Stimulated activated CD4-positive, alpha-beta T cell treated with anti-CD3 and anti-CD28 coated beads, Interleukin-1b, Interleukin-23, amount 100 ng/mL, for 1 hour (primary cell): ENCODE results near the gene SPATA13.
"Not testable (repeated sequence)": the region's sequence is repeated elsewhere in the genome, so short reads cannot be mapped to it uniquely, and the experiment has no call there.

Experiments
- DNase-seq, 2 donors: peaks; one replicate each; pipeline ENCODE4 v3.0.0-alpha.2; 2020; ENCODE audit warnings: low read depth in 2 of 2

SPATA13 gene

GRCh38 chr13:24313439-24313838 lies 152.9 kb downstream of the SPATA13 start:
- DNase-seq: no peak

- DNase-seq: not testable (repeated sequence)
Observed at GRCh38 chr13:24317835-24318234, 157.3 kb downstream of the SPATA13 start.

DNA sequence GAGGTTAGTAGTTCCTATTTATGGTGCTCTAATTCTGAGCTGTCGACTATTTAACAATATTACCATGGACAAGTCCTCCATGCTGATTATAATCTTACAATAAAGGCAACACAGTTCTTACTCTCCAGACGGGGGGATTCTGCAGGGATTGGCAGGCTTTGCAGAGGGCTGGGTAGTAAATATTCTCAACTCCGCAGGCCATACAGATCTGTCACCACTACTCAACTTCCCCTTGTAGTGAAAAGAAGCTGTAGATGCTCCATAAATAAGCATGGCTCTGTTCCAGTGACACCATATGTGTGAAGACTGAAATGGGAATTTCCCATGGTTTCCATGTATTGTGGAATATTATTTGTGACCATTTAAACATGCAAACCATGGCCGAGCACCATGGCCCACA lies 158.4 kb downstream of the SPATA13 start:
- DNase-seq: not testable (repeated sequence)

- not testable (repeated sequence) for DNase-seq
Observed at GRCh38 chr13:24319641-24320040, 159.1 kb downstream of the SPATA13 start.

DNA sequence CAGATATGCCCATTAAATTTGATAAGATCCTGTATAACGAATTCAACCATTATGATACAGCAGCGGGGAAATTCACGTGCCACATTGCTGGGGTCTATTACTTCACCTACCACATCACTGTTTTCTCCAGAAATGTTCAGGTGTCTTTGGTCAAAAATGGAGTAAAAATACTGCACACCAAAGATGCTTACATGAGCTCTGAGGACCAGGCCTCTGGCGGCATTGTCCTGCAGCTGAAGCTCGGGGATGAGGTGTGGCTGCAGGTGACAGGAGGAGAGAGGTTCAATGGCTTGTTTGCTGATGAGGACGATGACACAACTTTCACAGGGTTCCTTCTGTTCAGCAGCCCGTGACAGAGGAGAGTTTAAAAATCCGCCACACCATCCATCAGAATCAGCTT lies 160.9 kb downstream of the SPATA13 start:
- not testable (repeated sequence) for DNase-seq

GRCh38 chr13:24322470-24322869 lies 161.9 kb downstream of the SPATA13 start:
- not testable (repeated sequence) for DNase-seq

GRCh38 chr13:24323036-24323738 lies 162.7 kb downstream of the SPATA13 start:
- no peak for DNase-seq

DNA sequence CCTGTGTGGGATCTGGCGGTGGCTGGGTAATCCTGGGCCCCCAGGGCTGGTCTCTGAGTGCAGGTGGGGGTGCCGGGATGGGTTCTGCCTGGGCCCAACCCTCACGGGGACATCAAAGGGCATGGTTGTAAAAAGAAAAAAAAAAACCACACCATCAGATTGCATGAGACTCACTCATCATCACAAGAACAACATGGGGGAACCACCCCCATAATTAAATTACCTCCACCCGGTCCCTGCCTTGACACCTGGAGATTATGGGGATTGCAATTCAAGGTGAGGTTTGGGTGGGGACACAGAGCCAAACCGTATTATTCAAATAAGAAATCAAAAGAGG lies 163.2 kb downstream of the SPATA13 start:
- no peak for DNase-seq

DNA sequence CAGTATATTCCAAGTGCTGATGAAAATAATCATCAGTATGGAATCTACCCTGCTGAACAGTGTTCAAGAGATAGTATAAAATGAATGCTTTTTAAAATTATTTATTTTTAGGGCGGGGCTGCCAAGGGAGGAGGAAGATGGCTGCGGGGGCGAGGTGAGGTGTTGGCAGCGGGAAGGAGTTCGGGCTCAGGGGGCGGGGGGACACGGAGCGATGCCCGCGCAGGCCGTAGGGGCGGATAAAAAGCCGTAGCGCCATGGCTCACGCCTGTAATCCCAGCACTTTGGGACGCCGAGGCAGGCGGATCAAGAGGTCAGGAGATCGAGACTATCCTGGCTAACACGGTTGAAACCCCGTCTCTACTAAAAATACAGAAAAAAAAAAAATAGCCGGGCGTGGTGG lies 167.1 kb downstream of the SPATA13 start:
- DNase-seq: not testable (repeated sequence)

GRCh38 chr13:24328145-24328544 lies 167.6 kb downstream of the SPATA13 start:
- no peak for DNase-seq

GRCh38 chr13:24338721-24339120 lies 178.2 kb downstream of the SPATA13 start:
- no peak for DNase-seq

- DNase-seq: no peak
Observed at GRCh38 chr13:24339937-24340607, 179.6 kb downstream of the SPATA13 start.

- no peak for DNase-seq
Observed at GRCh38 chr13:24340608-24340955, 180.1 kb downstream of the SPATA13 start.

GRCh38 chr13:24341439-24341838 lies 180.9 kb downstream of the SPATA13 start:
- no peak for DNase-seq

- no peak for DNase-seq
Observed at GRCh38 chr13:24348385-24348784, 187.9 kb downstream of the SPATA13 start.

DNA sequence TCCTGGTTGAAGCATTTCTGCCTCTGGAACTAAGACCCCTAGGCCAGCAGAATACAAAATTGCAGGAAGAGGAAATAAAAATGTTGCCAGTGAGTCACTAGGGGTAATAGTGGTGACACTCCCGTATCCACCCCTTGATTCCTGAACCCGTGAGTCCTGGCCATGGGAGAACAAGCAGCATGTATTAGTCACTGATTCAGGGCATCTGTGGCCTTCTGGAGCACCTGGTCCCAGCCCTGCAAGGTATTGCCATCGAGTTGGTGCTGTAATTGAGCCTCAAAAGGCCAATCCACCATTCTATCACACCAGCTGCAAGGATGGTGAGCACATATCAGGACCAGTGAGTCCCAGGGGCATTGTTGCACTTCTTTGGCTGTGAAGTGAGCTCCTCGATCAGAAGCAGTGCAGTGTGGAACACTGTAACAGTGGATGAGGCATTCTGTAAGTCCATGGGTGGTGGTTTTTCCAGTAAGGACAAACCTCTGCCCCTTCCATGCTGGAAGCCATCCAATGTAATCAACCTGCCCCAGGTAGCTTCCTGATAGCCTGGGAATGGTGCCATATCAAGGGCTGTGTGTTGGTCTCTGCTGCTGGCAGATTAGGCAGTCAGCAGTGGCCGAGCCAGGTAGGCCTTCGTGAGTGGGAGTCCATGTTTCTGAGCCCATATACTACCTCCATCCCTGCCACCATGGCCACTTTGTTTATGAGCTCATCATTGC lies 188.4 kb downstream of the SPATA13 start:
- no peak for DNase-seq

- not testable (repeated sequence) for DNase-seq
Observed at GRCh38 chr13:24349778-24350664, 189.5 kb downstream of the SPATA13 start.

DNA sequence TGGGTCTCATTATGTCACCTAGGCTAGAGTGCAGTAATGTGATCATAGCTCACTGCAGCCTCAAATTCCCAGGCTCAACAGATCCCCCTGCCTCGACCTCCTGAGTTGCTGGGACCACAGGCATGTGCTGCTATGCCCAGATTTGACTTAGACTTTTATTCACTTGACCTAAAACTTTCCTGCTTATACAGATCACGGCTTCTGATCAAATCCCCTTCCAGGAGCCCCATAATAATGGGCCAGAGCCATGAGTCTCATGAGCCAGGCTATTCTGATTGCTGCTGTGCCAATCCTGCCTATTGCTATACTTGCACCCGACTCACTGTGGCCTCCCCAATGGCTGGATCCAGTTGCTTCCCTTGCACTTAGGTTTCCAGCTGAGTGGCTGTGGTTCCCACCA lies 190.9 kb downstream of the SPATA13 start:
- DNase-seq: no peak

GRCh38 chr13:24353736-24354135 lies 193.2 kb downstream of the SPATA13 start:
- no peak for DNase-seq

DNA sequence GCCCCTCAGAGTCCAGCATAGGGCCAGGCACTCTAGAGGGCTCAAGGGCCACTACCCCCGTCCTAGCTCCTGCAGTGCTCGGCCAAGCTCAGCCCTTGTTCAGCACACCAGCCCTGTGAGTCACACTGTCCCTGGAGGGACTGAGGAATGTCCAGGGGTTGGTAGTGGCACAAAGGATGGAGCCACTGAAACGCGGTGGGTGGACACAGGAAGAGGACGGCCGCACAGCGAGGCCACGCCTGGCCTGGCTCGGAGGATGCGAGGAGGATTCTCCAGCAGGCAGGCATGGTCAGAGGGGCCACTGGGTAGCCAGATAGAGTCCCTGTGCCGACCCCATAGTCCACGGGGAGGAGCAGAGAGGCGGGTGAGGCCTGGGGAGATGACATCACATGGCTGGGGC lies 194.6 kb downstream of the SPATA13 start:
- no peak for DNase-seq

GRCh38 chr13:24356270-24356669 lies 195.8 kb downstream of the SPATA13 start:
- DNase-seq: no peak
